HCT116 (cell line): ENCODE data around the gene SPOP. TPM values are rescaled to one million over a fixed set of nuclear protein-coding genes. Genes with fewer than 3 reads are reported as not detected.

ENCODE experiments used
- ATAC-seq: fragments of 200-7000 bp; cut with Tn5 transposase; 2 replicates; pipeline ENCODE4 v1.9.1; 2020; ENCODE audit warnings: mild to moderate bottlenecking, moderate library complexity
- BruUV-seq: library from RNA; stranded (reverse); fragments of 400-500 nt; replicated peaks from 2 replicates; lab custom pipeline; 2021; lab: Mats Ljungman, UMichigan
- CTCF ChIA-PET: fragments of 300-600 bp; sonication (Branson Sonifier 250); formaldehyde crosslinking; loops from one replicate; lab custom pipeline; 2021; ENCODE audit warnings: antibody characterized with exemption; lab: Charles Lee
- POLR2A ChIA-PET: fragments of 300-600, 350-600 bp; sonication (Branson Sonifier 250); formaldehyde crosslinking; loops from one replicate; lab custom pipeline; 2021; ENCODE audit warnings: antibody characterized with exemption; lab: Charles Lee
- RAD21 ChIA-PET, 2 experiments: fragments of 300-600 bp; sonication (Branson Sonifier 250); formaldehyde crosslinking; loops; one replicate each; lab custom pipeline; 2023; ENCODE audit warnings: low total read pairs in 2 of 2; ENCODE audit not compliant: uncharacterized antibody in 2 of 2, unreplicated experiment in 2 of 2, low non-redundant PET in 1 of 2; lab: Charles Lee
- DNase-seq: peaks from one replicate; pipeline ENCODE4 v3.0.0-alpha.2; 2010; ENCODE audit warnings: low read depth, low spot score
- H2AFZ ChIP-seq: fragments of 200-600 bp; shearing (Covaris generic), sonication (generic); 2 replicates; pipeline ENCODE4 v1.6.1; 2017; ENCODE audit warnings: low read depth, mixed run types, mixed read lengths, antibody characterized with exemption, low read length; ENCODE audit not compliant: poor library complexity, severe bottlenecking
- H3K27ac ChIP-seq: 2 replicates; pipeline ENCODE4 v1.5.1; 2012; ENCODE audit warnings: low read depth, low read length
- H3K27me3 ChIP-seq: fragments of 200-600 bp; sonication (generic); 2 replicates; pipeline ENCODE4 v1.6.1; 2016; ENCODE audit warnings: mixed run types, low read length, mixed read lengths; ENCODE audit not compliant: insufficient read depth
- H3K36me3 ChIP-seq, 2 experiments: fragments of 200-500 bp in 1 of 2; fragments of 200-600 bp in 1 of 2; sonication (Bioruptor generic) in 1 of 2; sonication (generic) in 1 of 2; 2 replicates each; pipeline versions ENCODE4 v1.5.1 to v1.6.1; 2014 to 2016; ENCODE audit warnings: low read length in 2 of 2, inconsistent platforms in 1 of 2, mixed read lengths in 1 of 2, mixed run types in 1 of 2; ENCODE audit not compliant: insufficient read depth in 2 of 2, control insufficient read depth in 1 of 2
- H3K4me1 ChIP-seq, 2 experiments: fragments of 200-600 bp in 1 of 2; sonication (generic) in 1 of 2; 2 replicates each; pipeline versions ENCODE4 v1.5.1 to v1.6.1; 2012 to 2017; ENCODE audit warnings: low read length in 2 of 2, inconsistent platforms in 1 of 2, mild to moderate bottlenecking in 1 of 2, mixed read lengths in 1 of 2, mixed run types in 1 of 2, moderate library complexity in 1 of 2; ENCODE audit not compliant: insufficient read depth in 2 of 2, control insufficient read depth in 1 of 2
- H3K4me2 ChIP-seq: fragments of 200-600 bp; sonication (generic); 2 replicates; pipeline ENCODE4 v1.6.1; 2017; ENCODE audit warnings: mixed run types, low read length, mixed read lengths
- H3K4me3 ChIP-seq, 2 experiments: fragments of 200-600 bp in 1 of 2; sonication (generic) in 1 of 2; replicated peaks in 1 of 2; 2 replicates each; pipeline ENCODE4 v1.5.1; 2011 to 2016; ENCODE audit warnings: low read length in 2 of 2, control low read depth in 1 of 2, low read depth in 1 of 2, mild to moderate bottlenecking in 1 of 2, mixed read lengths in 1 of 2, mixed run types in 1 of 2
- H3K79me2 ChIP-seq: fragments of 200-600 bp; sonication (generic); 2 replicates; pipeline ENCODE4 v1.6.1; 2017; ENCODE audit warnings: mild to moderate bottlenecking, mixed run types, low read length, moderate library complexity, mixed read lengths; ENCODE audit not compliant: insufficient read depth
- H3K9ac ChIP-seq: fragments of 200-600 bp; sonication (generic); 2 replicates; pipeline ENCODE4 v1.6.1; 2016; ENCODE audit warnings: low read length, mixed read lengths
- H3K9me2 ChIP-seq: fragments of 200-600 bp; sonication (generic), shearing (Covaris generic); 2 replicates; pipeline ENCODE4 v1.6.1; 2017; ENCODE audit warnings: mixed run types, mild to moderate bottlenecking, moderate library complexity; ENCODE audit not compliant: insufficient read depth
- H3K9me3 ChIP-seq, 2 experiments: fragments of 200-500 bp in 1 of 2; fragments of 200-600 bp in 1 of 2; sonication (Bioruptor generic) in 1 of 2; sonication (generic) in 1 of 2; 2 replicates each; pipeline ENCODE4 v1.6.1; 2014 to 2017; ENCODE audit warnings: low read length in 2 of 2, mixed read lengths in 2 of 2, inconsistent platforms in 1 of 2, low read depth in 1 of 2, mild to moderate bottlenecking in 1 of 2, mixed run types in 1 of 2, moderate library complexity in 1 of 2; ENCODE audit not compliant: control insufficient read depth in 1 of 2, insufficient read depth in 1 of 2
- H4K20me1 ChIP-seq: fragments of 200-600 bp; sonication (generic), shearing (Covaris generic); 2 replicates; pipeline ENCODE4 v1.6.1; 2017; ENCODE audit warnings: mixed run types, mild to moderate bottlenecking, moderate library complexity; ENCODE audit not compliant: insufficient read depth
- CBX3 ChIP-seq: IDR thresholded peaks from 2 replicates; pipeline ENCODE4 v1.6.1; 2012; ENCODE audit warnings: low read depth
- EGR1 ChIP-seq: IDR thresholded peaks from 2 replicates; pipeline ENCODE4 v1.6.1; 2012; ENCODE audit warnings: low read depth
- ELF1 ChIP-seq: IDR thresholded peaks from 2 replicates; pipeline ENCODE4 v1.6.1; 2012; ENCODE audit warnings: low read depth, borderline replicate concordance
- EZH2phosphoT487 ChIP-seq: fragments of 200-600 bp; IDR thresholded peaks from 2 replicates; pipeline ENCODE4 v1.6.1; 2018; ENCODE audit warnings: antibody characterized with exemption, borderline replicate concordance
- FOSL1 ChIP-seq: IDR thresholded peaks from 2 replicates; pipeline ENCODE4 v1.6.1; 2012; ENCODE audit warnings: low read depth
- JUND ChIP-seq: IDR thresholded peaks from 2 replicates; pipeline ENCODE4 v1.6.1; 2012
- POLR2A ChIP-seq: IDR thresholded peaks from 2 replicates; pipeline ENCODE4 v1.7.0; 2011; ENCODE audit warnings: borderline replicate concordance; ENCODE audit not compliant: insufficient read depth, insufficient read length; ENCODE audit errors: extremely low read depth
- POLR2AphosphoS5 ChIP-seq: IDR thresholded peaks from 2 replicates; pipeline ENCODE4 v1.6.1; 2011; ENCODE audit warnings: mild to moderate bottlenecking, low read depth, low read length, moderate library complexity
- SP1 ChIP-seq: IDR thresholded peaks from 2 replicates; pipeline ENCODE4 v1.6.1; 2012; ENCODE audit warnings: low read depth
- ZFX ChIP-seq: fragments of 450-650 bp; IDR thresholded peaks from 2 replicates; pipeline ENCODE4 v1.6.1; 2017
- intact Hi-C: fragments of 100-400 bp; cut with micrococcal nuclease; formaldehyde crosslinking; loops from 2 replicates; pipeline ENCODE4 v1.10.0; 2022
- total RNA-seq: library from RNA; stranded (reverse); gene quantifications from one replicate; pipeline ENCODE4 v1.2.1, GENCODE V29; 2021; ENCODE audit not compliant: unreplicated experiment
- TF ChIP-seq, protein P1 (sequence below): IDR thresholded peaks from 2 replicates; pipeline ENCODE4 v1.6.1; 2011; ENCODE audit warnings: mild to moderate bottlenecking, low read length, moderate library complexity; ENCODE audit not compliant: insufficient replicate concordance; ENCODE audit errors: extremely low read depth
- TF ChIP-seq, protein P2 (sequence below): IDR thresholded peaks from 2 replicates; pipeline ENCODE4 v1.6.1; 2012
- TF ChIP-seq, protein P3 (sequence below), 3 experiments: fragments of 200-600 bp in 1 of 3; sonication (generic) in 1 of 3; IDR thresholded peaks in 2 of 3; conservative IDR thresholded peaks in 1 of 3; 2 replicates each; pipeline ENCODE4 v1.5.1; 2012 to 2017; ENCODE audit warnings: low read depth in 2 of 3, low read length in 2 of 3, antibody characterized with exemption in 1 of 3, borderline replicate concordance in 1 of 3, control low read depth in 1 of 3, mild to moderate bottlenecking in 1 of 3, mixed read lengths in 1 of 3, mixed run types in 1 of 3, moderate library complexity in 1 of 3; ENCODE audit not compliant: insufficient read depth in 1 of 3
- TF ChIP-seq, protein P4 (sequence below): IDR thresholded peaks from 2 replicates; pipeline ENCODE4 v1.6.1; 2012; ENCODE audit warnings: low read depth
- TF ChIP-seq, protein P5 (sequence below): IDR thresholded peaks from 2 replicates; pipeline ENCODE4 v1.6.1; 2012

SPOP gene
- total RNA-seq, 1 experiment from 2014 or later: 85.1 TPM

DNA sequence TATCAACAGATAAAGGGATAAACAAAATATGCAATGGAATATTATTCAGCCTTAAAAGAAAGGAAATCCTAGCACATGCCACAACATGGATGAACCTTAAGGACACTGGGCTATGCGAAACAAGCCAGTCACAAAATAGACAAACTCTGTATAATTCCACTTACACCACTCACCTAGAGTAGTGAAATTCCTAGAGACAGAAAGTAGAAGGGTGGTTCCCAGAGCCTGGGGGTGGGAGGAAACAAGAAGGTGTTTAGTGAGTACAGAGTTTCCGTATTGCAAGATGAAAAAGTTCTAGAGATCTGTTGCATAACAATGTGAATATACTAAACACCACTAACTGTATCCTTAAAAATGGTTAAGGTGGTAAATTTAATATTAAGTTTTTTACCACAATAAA lies 10.0 kb downstream of the SPOP start:
- intact Hi-C loops: no loop called here
- no peaks in the 10 kb centered on the region for H3K36me3 ChIP-seq
- no peak overlapping the region for H2AFZ ChIP-seq
- ATAC-seq (no peak), DNase-seq (no peak)
- no peaks in the 10 kb centered on the region for H3K27me3 ChIP-seq
- peaks cover 85% of the 10 kb centered on the region for H3K79me2 ChIP-seq
- no peak overlapping the region for H3K9ac ChIP-seq
- POLR2A ChIA-PET: no interaction called here
- TF ChIP-seq EGR1 (no peak), EZH2phosphoT487 (no peak), SP1 (no peak), JUND (no peak), POLR2A (no peak), CBX3 (no peak), POLR2AphosphoS5 (no peak), ZFX (no peak), FOSL1 (no peak), ELF1 (no peak)
- TF ChIP-seq, protein P1, sequence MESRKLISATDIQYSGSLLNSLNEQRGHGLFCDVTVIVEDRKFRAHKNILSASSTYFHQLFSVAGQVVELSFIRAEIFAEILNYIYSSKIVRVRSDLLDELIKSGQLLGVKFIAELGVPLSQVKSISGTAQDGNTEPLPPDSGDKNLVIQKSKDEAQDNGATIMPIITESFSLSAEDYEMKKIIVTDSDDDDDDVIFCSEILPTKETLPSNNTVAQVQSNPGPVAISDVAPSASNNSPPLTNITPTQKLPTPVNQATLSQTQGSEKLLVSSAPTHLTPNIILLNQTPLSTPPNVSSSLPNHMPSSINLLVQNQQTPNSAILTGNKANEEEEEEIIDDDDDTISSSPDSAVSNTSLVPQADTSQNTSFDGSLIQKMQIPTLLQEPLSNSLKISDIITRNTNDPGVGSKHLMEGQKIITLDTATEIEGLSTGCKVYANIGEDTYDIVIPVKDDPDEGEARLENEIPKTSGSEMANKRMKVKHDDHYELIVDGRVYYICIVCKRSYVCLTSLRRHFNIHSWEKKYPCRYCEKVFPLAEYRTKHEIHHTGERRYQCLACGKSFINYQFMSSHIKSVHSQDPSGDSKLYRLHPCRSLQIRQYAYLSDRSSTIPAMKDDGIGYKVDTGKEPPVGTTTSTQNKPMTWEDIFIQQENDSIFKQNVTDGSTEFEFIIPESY: no peak
- TF ChIP-seq, protein P2, sequence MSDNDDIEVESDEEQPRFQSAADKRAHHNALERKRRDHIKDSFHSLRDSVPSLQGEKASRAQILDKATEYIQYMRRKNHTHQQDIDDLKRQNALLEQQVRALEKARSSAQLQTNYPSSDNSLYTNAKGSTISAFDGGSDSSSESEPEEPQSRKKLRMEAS: no peak
- TF ChIP-seq, protein P3, sequence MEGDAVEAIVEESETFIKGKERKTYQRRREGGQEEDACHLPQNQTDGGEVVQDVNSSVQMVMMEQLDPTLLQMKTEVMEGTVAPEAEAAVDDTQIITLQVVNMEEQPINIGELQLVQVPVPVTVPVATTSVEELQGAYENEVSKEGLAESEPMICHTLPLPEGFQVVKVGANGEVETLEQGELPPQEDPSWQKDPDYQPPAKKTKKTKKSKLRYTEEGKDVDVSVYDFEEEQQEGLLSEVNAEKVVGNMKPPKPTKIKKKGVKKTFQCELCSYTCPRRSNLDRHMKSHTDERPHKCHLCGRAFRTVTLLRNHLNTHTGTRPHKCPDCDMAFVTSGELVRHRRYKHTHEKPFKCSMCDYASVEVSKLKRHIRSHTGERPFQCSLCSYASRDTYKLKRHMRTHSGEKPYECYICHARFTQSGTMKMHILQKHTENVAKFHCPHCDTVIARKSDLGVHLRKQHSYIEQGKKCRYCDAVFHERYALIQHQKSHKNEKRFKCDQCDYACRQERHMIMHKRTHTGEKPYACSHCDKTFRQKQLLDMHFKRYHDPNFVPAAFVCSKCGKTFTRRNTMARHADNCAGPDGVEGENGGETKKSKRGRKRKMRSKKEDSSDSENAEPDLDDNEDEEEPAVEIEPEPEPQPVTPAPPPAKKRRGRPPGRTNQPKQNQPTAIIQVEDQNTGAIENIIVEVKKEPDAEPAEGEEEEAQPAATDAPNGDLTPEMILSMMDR (IDR thresholded peaks at IDR 0.05 in 2 of 3, conservative IDR thresholded peaks at IDR 0.05 in 1 of 3; ENCODE audit: borderline replicate concordance in 1 of 3, insufficient read depth in 1 of 3, low read depth in 2 of 3, low read length in 2 of 3): no peak
- TF ChIP-seq, protein P4, sequence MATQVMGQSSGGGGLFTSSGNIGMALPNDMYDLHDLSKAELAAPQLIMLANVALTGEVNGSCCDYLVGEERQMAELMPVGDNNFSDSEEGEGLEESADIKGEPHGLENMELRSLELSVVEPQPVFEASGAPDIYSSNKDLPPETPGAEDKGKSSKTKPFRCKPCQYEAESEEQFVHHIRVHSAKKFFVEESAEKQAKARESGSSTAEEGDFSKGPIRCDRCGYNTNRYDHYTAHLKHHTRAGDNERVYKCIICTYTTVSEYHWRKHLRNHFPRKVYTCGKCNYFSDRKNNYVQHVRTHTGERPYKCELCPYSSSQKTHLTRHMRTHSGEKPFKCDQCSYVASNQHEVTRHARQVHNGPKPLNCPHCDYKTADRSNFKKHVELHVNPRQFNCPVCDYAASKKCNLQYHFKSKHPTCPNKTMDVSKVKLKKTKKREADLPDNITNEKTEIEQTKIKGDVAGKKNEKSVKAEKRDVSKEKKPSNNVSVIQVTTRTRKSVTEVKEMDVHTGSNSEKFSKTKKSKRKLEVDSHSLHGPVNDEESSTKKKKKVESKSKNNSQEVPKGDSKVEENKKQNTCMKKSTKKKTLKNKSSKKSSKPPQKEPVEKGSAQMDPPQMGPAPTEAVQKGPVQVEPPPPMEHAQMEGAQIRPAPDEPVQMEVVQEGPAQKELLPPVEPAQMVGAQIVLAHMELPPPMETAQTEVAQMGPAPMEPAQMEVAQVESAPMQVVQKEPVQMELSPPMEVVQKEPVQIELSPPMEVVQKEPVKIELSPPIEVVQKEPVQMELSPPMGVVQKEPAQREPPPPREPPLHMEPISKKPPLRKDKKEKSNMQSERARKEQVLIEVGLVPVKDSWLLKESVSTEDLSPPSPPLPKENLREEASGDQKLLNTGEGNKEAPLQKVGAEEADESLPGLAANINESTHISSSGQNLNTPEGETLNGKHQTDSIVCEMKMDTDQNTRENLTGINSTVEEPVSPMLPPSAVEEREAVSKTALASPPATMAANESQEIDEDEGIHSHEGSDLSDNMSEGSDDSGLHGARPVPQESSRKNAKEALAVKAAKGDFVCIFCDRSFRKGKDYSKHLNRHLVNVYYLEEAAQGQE: no peak
- TF ChIP-seq, protein P5, sequence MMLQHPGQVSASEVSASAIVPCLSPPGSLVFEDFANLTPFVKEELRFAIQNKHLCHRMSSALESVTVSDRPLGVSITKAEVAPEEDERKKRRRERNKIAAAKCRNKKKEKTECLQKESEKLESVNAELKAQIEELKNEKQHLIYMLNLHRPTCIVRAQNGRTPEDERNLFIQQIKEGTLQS: no peak
- no TSS peak for BruUV-seq
- H4K20me1 ChIP-seq: peaks cover 7% of the 10 kb centered on the region; the same call in 1 of the 2 replicates
- H3K27ac ChIP-seq: no peak overlapping the region
- CTCF ChIA-PET: no interaction called here
- no peaks in the 10 kb centered on the region for H3K9me3 ChIP-seq
- RAD21 ChIA-PET: no interaction called here
- no peaks in the 10 kb centered on the region for H3K9me2 ChIP-seq
- no peak overlapping the region for H3K4me2 ChIP-seq
- H3K4me3 ChIP-seq: no peak overlapping the region
- H3K4me1 ChIP-seq: no peaks in the 10 kb centered on the region
